Gastroesophageal sphincter (tissue), 3 donors: ENCODE measurements around the gene CEBPG.

ENCODE experiments used
- CTCF ChIP-seq, 4 experiments: fragments of 200-600 bp in 2 of 4; fragments of 450-650 bp in 2 of 4; sonication (generic) in 1 of 4; IDR thresholded peaks; one replicate each; pipeline ENCODE4 v1.5.1; 2017 to 2019; ENCODE audit warnings: antibody characterized with exemption in 4 of 4, mild to moderate bottlenecking in 2 of 4, moderate library complexity in 2 of 4
- POLR2A ChIP-seq, 2 donors: fragments of 450-650 bp; IDR thresholded peaks; one replicate each; pipeline ENCODE4 v1.6.1; 2017; ENCODE audit warnings: antibody characterized with exemption in 2 of 2, mild to moderate bottlenecking in 2 of 2, moderate library complexity in 1 of 2
- POLR2AphosphoS5 ChIP-seq: sonication (generic); formaldehyde crosslinking; IDR thresholded peaks from one replicate; pipeline ENCODE4 v1.6.1; 2017; ENCODE audit warnings: antibody characterized with exemption

DNA sequence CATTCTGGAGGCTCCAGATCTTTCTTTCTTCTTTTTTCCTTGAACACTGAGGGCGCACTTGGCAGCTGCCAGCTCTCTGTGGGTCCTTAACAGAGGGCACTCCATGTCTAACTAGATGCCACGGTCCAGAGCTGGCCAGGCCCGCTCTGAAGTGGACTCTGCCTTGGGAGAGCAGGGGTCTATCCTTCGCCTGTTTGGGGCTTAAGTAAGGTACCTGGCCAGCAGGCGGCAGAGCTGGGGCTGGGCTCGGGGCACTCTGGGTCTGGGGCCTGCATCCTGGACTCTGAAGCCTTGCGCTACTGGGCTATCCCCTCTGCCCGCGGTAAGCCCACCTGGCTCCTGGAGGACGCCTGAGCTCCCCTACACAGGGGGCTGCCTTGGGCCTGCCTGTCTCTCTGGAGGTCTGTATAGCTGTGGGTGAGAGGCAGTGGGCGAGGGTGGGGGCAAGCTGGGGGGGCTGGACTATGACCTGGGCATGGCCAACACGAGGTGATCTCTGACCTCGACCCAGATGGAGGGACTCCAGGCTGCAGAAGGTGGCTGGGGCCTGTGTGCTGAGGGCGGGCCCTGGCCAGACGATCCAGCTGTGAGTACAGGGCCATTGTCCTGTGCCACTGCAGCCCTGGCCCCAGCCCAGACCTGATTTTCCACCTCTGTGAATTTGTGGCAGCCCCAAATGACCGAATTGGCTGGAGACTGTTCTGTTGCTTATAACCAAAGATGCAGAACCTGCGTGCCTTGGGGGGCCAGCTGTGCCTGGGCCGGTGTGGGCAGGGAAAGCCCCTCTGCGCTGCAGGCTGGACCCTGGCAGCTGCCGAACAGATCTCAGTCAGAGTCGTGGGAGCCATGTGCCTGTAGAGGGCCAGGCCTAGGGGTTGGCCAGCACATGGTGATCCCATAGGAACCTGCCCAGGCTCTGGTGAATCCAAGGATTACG is 26.5 kb downstream of the CEBPG start:
- TF ChIP-seq CTCF (IDR thresholded peaks at IDR 0.05) (no peak), POLR2A (IDR thresholded peaks at IDR 0.05) (no peak), POLR2AphosphoS5 (no peak)
